ENCODE measurements around the gene DLGAP1. TPM values are rescaled to one million over a fixed set of nuclear protein-coding genes. Genes with fewer than 3 reads are reported as not detected.

Gene DLGAP1
- total and polyA plus RNA-seq, 3 experiments from 2014 or later: 0.07 to 0.46 TPM; not detected in 1

GRCh38 chr18:4125224-4125623 is 329.9 kb downstream of the DLGAP1 start:
- Mint-ChIP-seq H3K27me3 (peaks cover 5% of the 10 kb centered on the region in 2 donors), H3K36me3 (no peaks in the 10 kb centered on the region)
- POLR2A ChIA-PET: no interaction called here

GRCh38 chr18:4119813-4120212 is 335.3 kb downstream of the DLGAP1 start:
- Mint-ChIP-seq H3K9me3 (peaks cover 0 to 10% (median 0%) of the 10 kb centered on the region in 5 donors), H3K4me1 (no peaks in the 10 kb centered on the region), H3K27me3 (peaks cover 4 to 8% of the 10 kb centered on the region in 2 donors), H3K27ac (no peak overlapping the region), H3K4me3 (no peak overlapping the region), H3K36me3 (no peaks in the 10 kb centered on the region)
- Histone ChIP-seq H3K27me3 (ENCODE audit: insufficient read depth, low read length, poor library complexity, severe bottlenecking) (no peaks in the 10 kb centered on the region), H3K27ac (ENCODE audit: low read depth, low read length) (no peak overlapping the region), H3K36me3 (ENCODE audit: insufficient read depth, low read length) (no peaks in the 10 kb centered on the region), H3K9me3 (ENCODE audit: low read length) (no peaks in the 10 kb centered on the region), H3K4me3 (ENCODE audit: low read length) (no peak overlapping the region), H3K4me1 (ENCODE audit: insufficient read depth, low read length) (no peaks in the 10 kb centered on the region)
- CTCF ChIA-PET: no interaction called here
- POLR2A ChIA-PET: no interaction called here
- DNase-seq: no peak

More at GRCh38 chr18:4125224-4125623, 329.9 kb downstream of the DLGAP1 start:
- Histone ChIP-seq H3K36me3 (ENCODE audit: insufficient read depth, low read length) (no peaks in the 10 kb centered on the region), H3K4me1 (ENCODE audit: insufficient read depth, low read length) (no peaks in the 10 kb centered on the region), H3K27me3 (ENCODE audit: insufficient read depth, low read length, poor library complexity, severe bottlenecking) (no peaks in the 10 kb centered on the region), H3K4me3 (ENCODE audit: low read length) (no peak overlapping the region), H3K9me3 (ENCODE audit: low read length) (no peaks in the 10 kb centered on the region), H3K27ac (ENCODE audit: low read depth, low read length) (no peak overlapping the region)
- Mint-ChIP-seq H3K27ac (no peak overlapping the region), H3K9me3 (peaks cover 0 to 2% (median 0%) of the 10 kb centered on the region in 5 donors), H3K4me1 (no peaks in the 10 kb centered on the region), H3K4me3 (no peak overlapping the region)
- CTCF ChIA-PET: no interaction called here
- DNase-seq: no peak

- Histone ChIP-seq H3K36me3 (ENCODE audit: insufficient read depth, low read length) (no peaks in the 10 kb centered on the region), H3K9me3 (ENCODE audit: low read length) (no peaks in the 10 kb centered on the region), H3K27me3 (ENCODE audit: insufficient read depth, low read length, poor library complexity, severe bottlenecking) (no peaks in the 10 kb centered on the region), H3K4me1 (ENCODE audit: insufficient read depth, low read length) (no peaks in the 10 kb centered on the region), H3K27ac (ENCODE audit: low read depth, low read length) (no peak overlapping the region), H3K4me3 (ENCODE audit: low read length) (no peak overlapping the region)
- no peak for DNase-seq
- ChIA-PET POLR2A (no interaction called here), CTCF (no interaction called here)
- peaks cover 0 to 10% (median 0%) of the 10 kb centered on the region in 5 donors for H3K9me3 Mint-ChIP-seq
- peaks cover 4 to 8% of the 10 kb centered on the region in 2 donors for H3K27me3 Mint-ChIP-seq
- no peaks in the 10 kb centered on the region for H3K36me3 Mint-ChIP-seq
- H3K4me1 Mint-ChIP-seq: no peaks in the 10 kb centered on the region
- no peak overlapping the region for H3K4me3 Mint-ChIP-seq
- no peak overlapping the region for H3K27ac Mint-ChIP-seq
Observed at GRCh38 chr18:4119127-4119648, 335.9 kb downstream of the DLGAP1 start.

- no peak overlapping the region for H3K4me3 ChIP-seq (ENCODE audit: low read length)
- no peak for DNase-seq
- peaks cover 0 to 4% of the 10 kb centered on the region in 2 donors for H3K27me3 Mint-ChIP-seq
- ChIA-PET POLR2A (no interaction called here), CTCF (no interaction called here)
- H3K36me3 Mint-ChIP-seq: no peaks in the 10 kb centered on the region
- no peaks in the 10 kb centered on the region for H3K9me3 Mint-ChIP-seq
- no peaks in the 10 kb centered on the region for H3K4me1 ChIP-seq (ENCODE audit: insufficient read depth, low read length)
- H3K9me3 ChIP-seq (ENCODE audit: low read length): no peaks in the 10 kb centered on the region
- no peak overlapping the region for H3K27ac ChIP-seq (ENCODE audit: low read depth, low read length)
- peaks cover 3% of the 10 kb centered on the region for H3K27me3 ChIP-seq (ENCODE audit: insufficient read depth, low read length, poor library complexity, severe bottlenecking)
- no peaks in the 10 kb centered on the region for H3K4me1 Mint-ChIP-seq
- no peak overlapping the region for H3K4me3 Mint-ChIP-seq
- H3K36me3 ChIP-seq (ENCODE audit: insufficient read depth, low read length): no peaks in the 10 kb centered on the region
- no peak overlapping the region for H3K27ac Mint-ChIP-seq
Observed at GRCh38 chr18:4108016-4108415, 347.1 kb downstream of the DLGAP1 start.

GRCh38 chr18:4107049-4107467 is 348.0 kb downstream of the DLGAP1 start:
- Mint-ChIP-seq H3K27me3 (peaks cover 0 to 4% of the 10 kb centered on the region in 2 donors), H3K36me3 (no peaks in the 10 kb centered on the region), H3K4me3 (no peak overlapping the region), H3K4me1 (no peaks in the 10 kb centered on the region), H3K9me3 (no peaks in the 10 kb centered on the region), H3K27ac (no peak overlapping the region)
- Histone ChIP-seq H3K27me3 (ENCODE audit: insufficient read depth, low read length, poor library complexity, severe bottlenecking) (peaks cover 3% of the 10 kb centered on the region), H3K4me3 (ENCODE audit: low read length) (no peak overlapping the region), H3K4me1 (ENCODE audit: insufficient read depth, low read length) (no peaks in the 10 kb centered on the region), H3K36me3 (ENCODE audit: insufficient read depth, low read length) (no peaks in the 10 kb centered on the region), H3K27ac (ENCODE audit: low read depth, low read length) (no peak overlapping the region), H3K9me3 (ENCODE audit: low read length) (no peaks in the 10 kb centered on the region)
- ChIA-PET CTCF (interaction anchor here (0.7 to 1.9 kb wide), 6 partner anchors 9 to 950 kb away, joined by 3 to 12 read pairs (median 4); no protein-coding TSS in a partner anchor), POLR2A (no interaction called here)
- DNase-seq: no peak

- POLR2A ChIA-PET: no interaction called here
- no peaks in the 10 kb centered on the region for H3K9me3 ChIP-seq (ENCODE audit: low read length)
- Mint-ChIP-seq H3K4me1 (no peaks in the 10 kb centered on the region), H3K27ac (no peak overlapping the region), H3K36me3 (no peaks in the 10 kb centered on the region), H3K4me3 (no peak overlapping the region), H3K9me3 (no peaks in the 10 kb centered on the region), H3K27me3 (peaks cover 0 to 4% of the 10 kb centered on the region in 2 donors)
- H3K36me3 ChIP-seq (ENCODE audit: insufficient read depth, low read length): no peaks in the 10 kb centered on the region
- H3K27ac ChIP-seq (ENCODE audit: low read depth, low read length): no peak overlapping the region
- H3K4me1 ChIP-seq (ENCODE audit: insufficient read depth, low read length): no peaks in the 10 kb centered on the region
- peaks cover 3% of the 10 kb centered on the region for H3K27me3 ChIP-seq (ENCODE audit: insufficient read depth, low read length, poor library complexity, severe bottlenecking)
- CTCF ChIA-PET: interaction anchor here (0.7 to 1.9 kb wide), 6 partner anchors 8 to 951 kb away, joined by 3 to 12 read pairs (median 4); no protein-coding TSS in a partner anchor
- DNase-seq: peak in 4 of 5 donors; percentile 6 to 57 (median 27)
- no peak overlapping the region for H3K4me3 ChIP-seq (ENCODE audit: low read length)
Observed at GRCh38 chr18:4106407-4107033, 348.6 kb downstream of the DLGAP1 start.

GRCh38 chr18:4102901-4103300 is 352.2 kb downstream of the DLGAP1 start:
- Histone ChIP-seq H3K4me1 (ENCODE audit: insufficient read depth, low read length) (no peaks in the 10 kb centered on the region), H3K4me3 (ENCODE audit: low read length) (no peak overlapping the region), H3K36me3 (ENCODE audit: insufficient read depth, low read length) (no peaks in the 10 kb centered on the region), H3K27me3 (ENCODE audit: insufficient read depth, low read length, poor library complexity, severe bottlenecking) (no peaks in the 10 kb centered on the region), H3K9me3 (ENCODE audit: low read length) (no peaks in the 10 kb centered on the region), H3K27ac (ENCODE audit: low read depth, low read length) (no peak overlapping the region)
- DNase-seq: no peak
- POLR2A ChIA-PET: no interaction called here
- no peak overlapping the region for H3K4me3 Mint-ChIP-seq
- no peaks in the 10 kb centered on the region for H3K36me3 Mint-ChIP-seq
- no peaks in the 10 kb centered on the region for H3K9me3 Mint-ChIP-seq
- H3K27ac Mint-ChIP-seq: no peak overlapping the region
- H3K4me1 Mint-ChIP-seq: peaks cover 4 to 10% (median 7%) of the 10 kb centered on the region in 3 donors
- H3K27me3 Mint-ChIP-seq: peaks cover 0 to 7% of the 10 kb centered on the region in 2 donors
- CTCF ChIA-PET: no interaction called here

- no peaks in the 10 kb centered on the region for H3K36me3 Mint-ChIP-seq
- H3K27ac Mint-ChIP-seq: peak overlapping the region in 2 of 8 donors; percentile 48 to 54
- no peaks in the 10 kb centered on the region for H3K9me3 Mint-ChIP-seq
- H3K4me1 ChIP-seq (ENCODE audit: insufficient read depth, low read length): no peaks in the 10 kb centered on the region
- no peaks in the 10 kb centered on the region for H3K36me3 ChIP-seq (ENCODE audit: insufficient read depth, low read length)
- H3K27ac ChIP-seq (ENCODE audit: low read depth, low read length): no peak overlapping the region
- no peaks in the 10 kb centered on the region for H3K9me3 ChIP-seq (ENCODE audit: low read length)
- peaks cover 4 to 10% (median 7%) of the 10 kb centered on the region in 3 donors for H3K4me1 Mint-ChIP-seq
- POLR2A ChIA-PET: no interaction called here
- no peak overlapping the region for H3K4me3 ChIP-seq (ENCODE audit: low read length)
- CTCF ChIA-PET: no interaction called here
- no peaks in the 10 kb centered on the region for H3K27me3 ChIP-seq (ENCODE audit: insufficient read depth, low read length, poor library complexity, severe bottlenecking)
- peaks cover 4 to 8% of the 10 kb centered on the region in 2 donors for H3K27me3 Mint-ChIP-seq
- DNase-seq: no peak
- peak overlapping the region in 4 of 7 donors; percentile 2 to 66 (median 60) for H3K4me3 Mint-ChIP-seq
Observed at GRCh38 chr18:4101009-4101408, 354.1 kb downstream of the DLGAP1 start.

Data from CD8-positive, alpha-beta memory T cell (primary cell).